Smooth muscle cell (in vitro differentiated cells): ENCODE results near the gene TMEM82. TPM values are rescaled to one million over a fixed set of nuclear protein-coding genes. Genes with fewer than 3 reads are reported as not detected.

ENCODE experiments used
- DNase-seq: peaks from one replicate; lab custom pipeline; 2025; ENCODE audit not compliant: unreplicated experiment; lab: John Stamatoyannopoulos, UW
- H2AFZ ChIP-seq: fragments of 200-600 bp; sonication (generic); 2 replicates; pipeline ENCODE4 v1.6.0; 2016; ENCODE audit warnings: antibody characterized with exemption, low read depth, mild to moderate bottlenecking
- H3F3A ChIP-seq: fragments of 200-600 bp; sonication (generic); 2 replicates; pipeline ENCODE4 v1.6.0; 2017; ENCODE audit warnings: antibody characterized with exemption, low read depth
- H3K27ac ChIP-seq: fragments of 200-600 bp; sonication (generic); 2 replicates; pipeline ENCODE4 v1.5.1; 2016; ENCODE audit warnings: low read depth, mild to moderate bottlenecking
- H3K27me3 ChIP-seq: fragments of 200-600 bp; sonication (generic); 2 replicates; pipeline ENCODE4 v1.6.1; 2016; ENCODE audit warnings: low read depth, mild to moderate bottlenecking
- H3K36me3 ChIP-seq: fragments of 200-600 bp; sonication (generic); 2 replicates; pipeline ENCODE4 v1.5.1; 2016; ENCODE audit warnings: low read depth
- H3K4me1 ChIP-seq: fragments of 200-600 bp; sonication (generic); 2 replicates; pipeline ENCODE4 v1.5.1; 2016; ENCODE audit warnings: low read depth
- H3K4me2 ChIP-seq: fragments of 200-600 bp; sonication (generic); 2 replicates; pipeline ENCODE4 v1.6.0; 2016; ENCODE audit warnings: mild to moderate bottlenecking
- H3K4me3 ChIP-seq: fragments of 200-600 bp; sonication (generic); 2 replicates; pipeline ENCODE4 v1.5.1; 2016; ENCODE audit warnings: mild to moderate bottlenecking
- H3K79me2 ChIP-seq: fragments of 200-600 bp; sonication (generic); 2 replicates; pipeline ENCODE4 v1.6.0; 2016; ENCODE audit warnings: low read depth, mild to moderate bottlenecking
- H3K9ac ChIP-seq: fragments of 200-600 bp; sonication (generic); 2 replicates; pipeline ENCODE4 v1.6.0; 2016; ENCODE audit warnings: low read depth
- H3K9me3 ChIP-seq: fragments of 200-600 bp; sonication (generic); replicated peaks from 2 replicates; pipeline ENCODE4 v1.5.1; 2016; ENCODE audit warnings: low read depth
- H4K20me1 ChIP-seq: fragments of 200-600 bp; sonication (generic); 2 replicates; pipeline ENCODE4 v1.6.0; 2016; ENCODE audit warnings: low read depth
- CTCF ChIP-seq: fragments of 200-600 bp; sonication (generic); IDR thresholded peaks from 2 replicates; pipeline ENCODE4 v1.5.1; 2017; ENCODE audit warnings: borderline replicate concordance, mild to moderate bottlenecking, antibody characterized with exemption; ENCODE audit not compliant: insufficient read depth, poor library complexity, severe bottlenecking
- WGBS: methylation state at CpG from one replicate; pipeline ENCODE4 v1.1.7; 2016; ENCODE audit warnings: low lambda C conversion rate; 5-methylcytosine and 5-hydroxymethylcytosine counted together
- polyA plus RNA-seq: library from polyadenylated mRNA; unstranded; fragments of >200 nt; fragmentation: Nextera tagmentation; extraction: Ambion mirVana; gene quantifications from 2 replicates; pipeline ENCODE4 v1.2.1, GENCODE V29; 2016
- total RNA-seq: library from RNA; depleted of rRNA; stranded (reverse); fragments of >200 nt; gene quantifications from 2 replicates; pipeline ENCODE4 v1.2.3, GENCODE V29; 2014

TMEM82 gene
- total and polyA plus RNA-seq, 2 experiments from 2014 or later = not detected

- no peaks in the 10 kb centered on the region for H3K9me3 ChIP-seq
- no peak for DNase-seq
- peaks cover 10% of the 10 kb centered on the region for H3F3A ChIP-seq
- H3K27ac ChIP-seq = no peak overlapping the region
- TF ChIP-seq CTCF = no peak
- WGBS = 90% methylated on average over 4 of the region's 4 CpGs
- H3K4me2 ChIP-seq = no peak overlapping the region
- peaks cover 19% of the 10 kb centered on the region for H3K79me2 ChIP-seq
- no peaks in the 10 kb centered on the region for H3K36me3 ChIP-seq
- H2AFZ ChIP-seq = no peak overlapping the region
- H3K9ac ChIP-seq = no peak overlapping the region
- no peaks in the 10 kb centered on the region for H3K27me3 ChIP-seq
- H3K4me3 ChIP-seq = no peak overlapping the region
- peaks cover 27% of the 10 kb centered on the region for H3K4me1 ChIP-seq
- peaks cover 3% of the 10 kb centered on the region for H4K20me1 ChIP-seq
Measured at GRCh38 chr1:15755646-15756040, 13.3 kb downstream of the TMEM82 start.

DNA sequence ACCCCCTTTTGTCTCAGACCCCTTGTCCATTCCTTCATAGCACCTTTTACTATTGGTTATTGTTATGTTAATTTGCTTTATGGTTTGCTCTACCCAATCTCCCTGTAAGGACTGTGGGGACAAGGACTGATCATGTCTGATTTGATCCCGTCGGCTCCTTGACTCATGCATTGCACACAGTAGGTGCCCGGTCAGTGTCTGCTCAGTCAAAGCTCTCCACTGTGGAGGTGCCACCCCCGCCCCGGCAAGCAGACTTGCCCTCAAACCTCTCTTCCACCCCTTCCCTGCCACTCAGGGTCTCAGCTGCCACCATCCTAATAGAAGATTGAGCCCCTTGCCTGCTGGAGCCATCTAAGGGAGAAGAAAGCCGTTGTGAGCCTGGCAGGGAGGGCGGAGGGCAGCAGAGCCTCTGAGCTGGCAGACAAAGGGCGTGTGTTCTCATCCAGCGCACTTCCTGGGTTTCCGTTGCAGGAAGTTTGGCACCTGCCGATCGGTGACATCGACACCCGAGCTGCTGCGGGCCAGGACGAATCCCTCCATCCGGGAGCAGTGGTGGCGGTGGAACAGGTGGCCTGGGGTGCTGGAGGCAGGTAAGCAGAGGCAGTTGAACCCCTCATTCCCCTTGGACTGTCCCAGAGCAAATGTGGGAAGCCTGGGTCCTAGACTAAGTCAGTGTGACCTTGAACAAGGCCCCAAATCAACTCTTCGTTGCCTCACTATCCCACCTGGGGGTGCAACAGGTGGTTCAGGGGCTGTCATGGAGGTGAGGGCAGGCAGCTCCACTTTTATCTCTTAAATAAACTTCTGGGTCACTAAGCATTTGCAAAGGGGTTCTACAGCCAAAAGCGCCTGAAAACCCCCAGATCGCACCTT, 14.1 kb downstream of the TMEM82 start:
- Histone ChIP-seq H3K27ac (no peak overlapping the region), H3K79me2 (peaks cover 24% of the 10 kb centered on the region), H2AFZ (no peak overlapping the region), H4K20me1 (peaks cover 11% of the 10 kb centered on the region), H3K4me2 (no peak overlapping the region), H3K27me3 (no peaks in the 10 kb centered on the region), H3K9ac (no peak overlapping the region), H3K36me3 (no peaks in the 10 kb centered on the region), H3K4me3 (no peak overlapping the region), H3K9me3 (no peaks in the 10 kb centered on the region), H3F3A (peaks cover 15% of the 10 kb centered on the region), H3K4me1 (peaks cover 34% of the 10 kb centered on the region)
- no peak for DNase-seq
- WGBS = 70% methylated on average over 21 of the region's 21 CpGs
- no peak for TF ChIP-seq CTCF

GRCh38 chr1:15757016-15757543, 14.8 kb downstream of the TMEM82 start:
- Histone ChIP-seq H3K27ac (no peak overlapping the region), H3F3A (peaks cover 15% of the 10 kb centered on the region), H3K4me1 (peaks cover 37% of the 10 kb centered on the region), H3K27me3 (no peaks in the 10 kb centered on the region), H3K79me2 (peaks cover 31% of the 10 kb centered on the region), H3K4me3 (no peak overlapping the region), H3K4me2 (peak overlapping the region; percentile 90), H3K9ac (no peak overlapping the region), H3K9me3 (no peaks in the 10 kb centered on the region), H4K20me1 (peaks cover 18% of the 10 kb centered on the region), H2AFZ (no peak overlapping the region), H3K36me3 (no peaks in the 10 kb centered on the region)
- 80% methylated on average over 9 of the region's 9 CpGs for WGBS
- no peak for TF ChIP-seq CTCF
- DNase-seq = no peak
